WTC11 (cell line): ENCODE data around the gene FBXO41. TPM values are rescaled to one million over a fixed set of nuclear protein-coding genes. Genes with fewer than 3 reads are reported as not detected.

ENCODE experiments used
- ATF3 ChIP-seq: sonication (generic); formaldehyde crosslinking; conservative IDR thresholded peaks from 2 replicates; pipeline ENCODE4 v1.8.1; 2022; ENCODE audit warnings: mild to moderate bottlenecking, missing genetic modification reagents
- CBFB ChIP-seq: sonication (generic); formaldehyde crosslinking; IDR thresholded peaks from 2 replicates; pipeline ENCODE4 v1.8.1; 2022; ENCODE audit warnings: mild to moderate bottlenecking, low read depth, missing genetic modification reagents
- CDX4 ChIP-seq: fragments of 250-450 bp; sonication (Bioruptor Pico); IDR thresholded peaks from 2 replicates; pipeline ENCODE4 v1.9.0; 2021; ENCODE audit warnings: moderate library complexity, mild to moderate bottlenecking, inconsistent platforms, borderline replicate concordance
- ELF4 ChIP-seq: sonication (generic); formaldehyde crosslinking; IDR thresholded peaks from 2 replicates; pipeline ENCODE4 v1.8.1; 2022; ENCODE audit warnings: low read depth, mild to moderate bottlenecking, moderate library complexity, missing genetic modification reagents
- ETV6 ChIP-seq: sonication (generic); formaldehyde crosslinking; IDR thresholded peaks from 2 replicates; pipeline ENCODE4 v1.8.1; 2022; ENCODE audit warnings: mild to moderate bottlenecking, missing genetic modification reagents
- FOXJ3 ChIP-seq: sonication (generic); formaldehyde crosslinking; IDR thresholded peaks from 2 replicates; pipeline ENCODE4 v1.9.0; 2021; ENCODE audit warnings: missing genetic modification reagents, mild to moderate bottlenecking, borderline replicate concordance
- GABPB1 ChIP-seq: sonication (generic); formaldehyde crosslinking; IDR thresholded peaks from 2 replicates; pipeline ENCODE4 v1.8.1; 2023; ENCODE audit warnings: mild to moderate bottlenecking, missing genetic modification reagents
- HMGXB4 ChIP-seq: sonication (generic); formaldehyde crosslinking; IDR thresholded peaks from 2 replicates; pipeline ENCODE4 v1.8.1; 2023; ENCODE audit warnings: mild to moderate bottlenecking, moderate library complexity, missing genetic modification reagents
- JUN ChIP-seq: sonication (generic); formaldehyde crosslinking; IDR thresholded peaks from 2 replicates; pipeline ENCODE4 v1.8.0; 2023; ENCODE audit warnings: mild to moderate bottlenecking, missing genetic modification reagents
- NFE2L1 ChIP-seq: sonication (generic); formaldehyde crosslinking; IDR thresholded peaks from 2 replicates; pipeline ENCODE4 v1.8.1; 2023; ENCODE audit warnings: missing genetic modification reagents
- NR1H2 ChIP-seq: sonication (generic); formaldehyde crosslinking; IDR thresholded peaks from 2 replicates; pipeline ENCODE4 v1.9.0; 2021; ENCODE audit warnings: mild to moderate bottlenecking, moderate library complexity, missing genetic modification reagents
- OVOL2 ChIP-seq: fragments of 250-450 bp; sonication (Bioruptor Pico); IDR thresholded peaks from 2 replicates; pipeline ENCODE4 v1.9.0; 2021; ENCODE audit warnings: mild to moderate bottlenecking, borderline replicate concordance
- RORB ChIP-seq: fragments of 250-450 bp; sonication (Bioruptor Pico); IDR thresholded peaks from 2 replicates; pipeline ENCODE4 v1.9.0; 2021; ENCODE audit warnings: mild to moderate bottlenecking
- TP53 ChIP-seq: sonication (generic); formaldehyde crosslinking; IDR thresholded peaks from 2 replicates; pipeline ENCODE4 v1.8.1; 2023; ENCODE audit warnings: mild to moderate bottlenecking, missing genetic modification reagents
- ZBTB43 ChIP-seq: sonication (generic); formaldehyde crosslinking; IDR thresholded peaks from 2 replicates; pipeline ENCODE4 v1.8.1; 2023; ENCODE audit warnings: mild to moderate bottlenecking, missing genetic modification reagents
- ZNF219 ChIP-seq: sonication (generic); formaldehyde crosslinking; IDR thresholded peaks from 2 replicates; pipeline ENCODE4 v1.8.0; 2023; ENCODE audit warnings: missing genetic modification reagents, mild to moderate bottlenecking, borderline replicate concordance
- ZNF232 ChIP-seq: sonication (generic); formaldehyde crosslinking; IDR thresholded peaks from 2 replicates; pipeline ENCODE4 v1.8.0; 2022; ENCODE audit warnings: mild to moderate bottlenecking, missing genetic modification reagents
- ZNF263 ChIP-seq: sonication (generic); formaldehyde crosslinking; IDR thresholded peaks from 2 replicates; pipeline ENCODE4 v1.8.1; 2022; ENCODE audit warnings: low read depth, mild to moderate bottlenecking, moderate library complexity, missing genetic modification reagents
- ZNF532 ChIP-seq: fragments of 250-450 bp; sonication (Bioruptor Pico); IDR thresholded peaks from 2 replicates; pipeline ENCODE4 v1.9.0; 2021; ENCODE audit warnings: mild to moderate bottlenecking, borderline replicate concordance
- total RNA-seq: library from RNA; stranded (reverse); gene quantifications from 3 replicates; pipeline ENCODE4 v1.2.3, GENCODE V29; 2021
- TF ChIP-seq, protein P1 (sequence below): sonication (generic); formaldehyde crosslinking; IDR thresholded peaks from 2 replicates; pipeline ENCODE4 v1.8.0; 2023; ENCODE audit warnings: mild to moderate bottlenecking, missing genetic modification reagents
- TF ChIP-seq, protein P2 (sequence below): fragments of 250-450 bp; sonication (Bioruptor Pico); IDR thresholded peaks from 2 replicates; pipeline ENCODE4 v1.9.0; 2021; ENCODE audit warnings: mild to moderate bottlenecking

Gene FBXO41
- total RNA-seq, 1 experiment from 2014 or later, result 19.2 TPM

GRCh38 chr2:73284296-73285158 lies at the start of gene FBXO41 (continued):
- TF ChIP-seq, protein P1, sequence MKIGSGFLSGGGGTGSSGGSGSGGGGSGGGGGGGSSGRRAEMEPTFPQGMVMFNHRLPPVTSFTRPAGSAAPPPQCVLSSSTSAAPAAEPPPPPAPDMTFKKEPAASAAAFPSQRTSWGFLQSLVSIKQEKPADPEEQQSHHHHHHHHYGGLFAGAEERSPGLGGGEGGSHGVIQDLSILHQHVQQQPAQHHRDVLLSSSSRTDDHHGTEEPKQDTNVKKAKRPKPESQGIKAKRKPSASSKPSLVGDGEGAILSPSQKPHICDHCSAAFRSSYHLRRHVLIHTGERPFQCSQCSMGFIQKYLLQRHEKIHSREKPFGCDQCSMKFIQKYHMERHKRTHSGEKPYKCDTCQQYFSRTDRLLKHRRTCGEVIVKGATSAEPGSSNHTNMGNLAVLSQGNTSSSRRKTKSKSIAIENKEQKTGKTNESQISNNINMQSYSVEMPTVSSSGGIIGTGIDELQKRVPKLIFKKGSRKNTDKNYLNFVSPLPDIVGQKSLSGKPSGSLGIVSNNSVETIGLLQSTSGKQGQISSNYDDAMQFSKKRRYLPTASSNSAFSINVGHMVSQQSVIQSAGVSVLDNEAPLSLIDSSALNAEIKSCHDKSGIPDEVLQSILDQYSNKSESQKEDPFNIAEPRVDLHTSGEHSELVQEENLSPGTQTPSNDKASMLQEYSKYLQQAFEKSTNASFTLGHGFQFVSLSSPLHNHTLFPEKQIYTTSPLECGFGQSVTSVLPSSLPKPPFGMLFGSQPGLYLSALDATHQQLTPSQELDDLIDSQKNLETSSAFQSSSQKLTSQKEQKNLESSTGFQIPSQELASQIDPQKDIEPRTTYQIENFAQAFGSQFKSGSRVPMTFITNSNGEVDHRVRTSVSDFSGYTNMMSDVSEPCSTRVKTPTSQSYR (CRISPR knock-in tag), result peak; percentile 59; the same call in 1 of the 2 replicates
- TF ChIP-seq ATF3 (CRISPR knock-in tag) (no peak), RORB (CRISPR knock-in tag) (no peak), GABPB1 (0 out of 2 replicates have a peak, but pooled peaks have one; percentile 10), TP53 (CRISPR knock-in tag) (0 out of 2 replicates have a peak, but pooled peaks have one; percentile 33), HMGXB4 (CRISPR knock-in tag) (0 out of 2 replicates have a peak, but pooled peaks have one; percentile 4), NR1H2 (CRISPR knock-in tag) (no peak), FOXJ3 (CRISPR knock-in tag) (no peak), ZNF232 (CRISPR knock-in tag) (0 out of 2 replicates have a peak, but pooled peaks have one; percentile 49), CDX4 (CRISPR knock-in tag) (no peak), ZBTB43 (CRISPR knock-in tag) (0 out of 2 replicates have a peak, but pooled peaks have one; percentile 71), ZNF219 (CRISPR knock-in tag) (0 out of 2 replicates have a peak, but pooled peaks have one; percentile 61), ETV6 (CRISPR knock-in tag) (0 out of 2 replicates have a peak, but pooled peaks have one; percentile 29), JUN (CRISPR knock-in tag) (0 out of 2 replicates have a peak, but pooled peaks have one; percentile 41), OVOL2 (CRISPR knock-in tag) (no peak), ZNF263 (peak; percentile 99), ELF4 (CRISPR knock-in tag) (peak; percentile 95; the same call in 1 of the 2 replicates), ZNF532 (CRISPR knock-in tag) (no peak), NFE2L1 (CRISPR knock-in tag) (peak; percentile 43; the same call in 1 of the 2 replicates), CBFB (peak; percentile 33; the same call in 1 of the 2 replicates)
- TF ChIP-seq, protein P2, sequence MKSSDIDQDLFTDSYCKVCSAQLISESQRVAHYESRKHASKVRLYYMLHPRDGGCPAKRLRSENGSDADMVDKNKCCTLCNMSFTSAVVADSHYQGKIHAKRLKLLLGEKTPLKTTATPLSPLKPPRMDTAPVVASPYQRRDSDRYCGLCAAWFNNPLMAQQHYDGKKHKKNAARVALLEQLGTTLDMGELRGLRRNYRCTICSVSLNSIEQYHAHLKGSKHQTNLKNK, result no peak
